ENCODE data around the gene SUMF2.

DNA sequence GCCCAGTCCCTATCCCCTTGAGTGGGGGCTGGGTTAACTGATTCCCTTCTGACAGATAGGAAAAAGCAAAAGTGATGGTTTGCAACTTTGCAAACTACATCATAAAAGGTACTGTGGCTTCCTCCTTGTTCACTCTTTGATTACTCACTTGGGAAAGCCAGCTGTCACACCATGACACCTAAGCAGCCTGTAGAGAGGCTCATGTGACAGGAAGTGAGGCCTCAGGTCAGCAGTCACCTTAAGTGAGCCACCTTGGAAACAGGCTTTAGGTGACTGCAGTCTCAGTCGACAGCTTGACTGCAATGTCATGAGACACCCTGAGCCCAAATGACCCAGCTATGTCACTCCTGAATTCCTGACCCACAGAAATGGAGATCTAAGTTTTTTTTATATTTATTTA, 46.5 kb downstream of the SUMF2 start:
- TF ChIP-seq, protein P1, sequence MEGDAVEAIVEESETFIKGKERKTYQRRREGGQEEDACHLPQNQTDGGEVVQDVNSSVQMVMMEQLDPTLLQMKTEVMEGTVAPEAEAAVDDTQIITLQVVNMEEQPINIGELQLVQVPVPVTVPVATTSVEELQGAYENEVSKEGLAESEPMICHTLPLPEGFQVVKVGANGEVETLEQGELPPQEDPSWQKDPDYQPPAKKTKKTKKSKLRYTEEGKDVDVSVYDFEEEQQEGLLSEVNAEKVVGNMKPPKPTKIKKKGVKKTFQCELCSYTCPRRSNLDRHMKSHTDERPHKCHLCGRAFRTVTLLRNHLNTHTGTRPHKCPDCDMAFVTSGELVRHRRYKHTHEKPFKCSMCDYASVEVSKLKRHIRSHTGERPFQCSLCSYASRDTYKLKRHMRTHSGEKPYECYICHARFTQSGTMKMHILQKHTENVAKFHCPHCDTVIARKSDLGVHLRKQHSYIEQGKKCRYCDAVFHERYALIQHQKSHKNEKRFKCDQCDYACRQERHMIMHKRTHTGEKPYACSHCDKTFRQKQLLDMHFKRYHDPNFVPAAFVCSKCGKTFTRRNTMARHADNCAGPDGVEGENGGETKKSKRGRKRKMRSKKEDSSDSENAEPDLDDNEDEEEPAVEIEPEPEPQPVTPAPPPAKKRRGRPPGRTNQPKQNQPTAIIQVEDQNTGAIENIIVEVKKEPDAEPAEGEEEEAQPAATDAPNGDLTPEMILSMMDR (IDR thresholded peaks at IDR 0.05 in 2 of 3, conservative IDR thresholded peaks at IDR 0.05 in 1 of 3; ENCODE audit: borderline replicate concordance in 1 of 3, insufficient read depth in 1 of 3, low read depth in 2 of 3, low read length in 2 of 3): no peak
- TF ChIP-seq EZH2 (IDR thresholded peaks at IDR 0.05) (no peak), SP1 (IDR thresholded peaks at IDR 0.05; ENCODE audit: low read depth) (no peak), EGR1 (IDR thresholded peaks at IDR 0.05; ENCODE audit: low read depth) (no peak), RAD21 (IDR thresholded peaks at IDR 0.05; ENCODE audit: low read depth) (no peak), SRF (IDR thresholded peaks at IDR 0.05; ENCODE audit: low read depth) (no peak), JUND (IDR thresholded peaks at IDR 0.05) (no peak), EZH2phosphoT487 (IDR thresholded peaks at IDR 0.05; ENCODE audit: borderline replicate concordance) (no peak), SIN3A (IDR thresholded peaks at IDR 0.05; ENCODE audit: low read depth) (no peak), POLR2A (IDR thresholded peaks at IDR 0.05; ENCODE audit: borderline replicate concordance, extremely low read depth, insufficient read depth, insufficient read length) (no peak), POLR2AphosphoS5 (IDR thresholded peaks at IDR 0.05; ENCODE audit: low read depth, low read length) (no peak)
- TF ChIP-seq, protein P2, sequence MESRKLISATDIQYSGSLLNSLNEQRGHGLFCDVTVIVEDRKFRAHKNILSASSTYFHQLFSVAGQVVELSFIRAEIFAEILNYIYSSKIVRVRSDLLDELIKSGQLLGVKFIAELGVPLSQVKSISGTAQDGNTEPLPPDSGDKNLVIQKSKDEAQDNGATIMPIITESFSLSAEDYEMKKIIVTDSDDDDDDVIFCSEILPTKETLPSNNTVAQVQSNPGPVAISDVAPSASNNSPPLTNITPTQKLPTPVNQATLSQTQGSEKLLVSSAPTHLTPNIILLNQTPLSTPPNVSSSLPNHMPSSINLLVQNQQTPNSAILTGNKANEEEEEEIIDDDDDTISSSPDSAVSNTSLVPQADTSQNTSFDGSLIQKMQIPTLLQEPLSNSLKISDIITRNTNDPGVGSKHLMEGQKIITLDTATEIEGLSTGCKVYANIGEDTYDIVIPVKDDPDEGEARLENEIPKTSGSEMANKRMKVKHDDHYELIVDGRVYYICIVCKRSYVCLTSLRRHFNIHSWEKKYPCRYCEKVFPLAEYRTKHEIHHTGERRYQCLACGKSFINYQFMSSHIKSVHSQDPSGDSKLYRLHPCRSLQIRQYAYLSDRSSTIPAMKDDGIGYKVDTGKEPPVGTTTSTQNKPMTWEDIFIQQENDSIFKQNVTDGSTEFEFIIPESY (IDR thresholded peaks at IDR 0.05; ENCODE audit: extremely low read depth, insufficient replicate concordance, low read length): no peak
- TF ChIP-seq, protein P3, sequence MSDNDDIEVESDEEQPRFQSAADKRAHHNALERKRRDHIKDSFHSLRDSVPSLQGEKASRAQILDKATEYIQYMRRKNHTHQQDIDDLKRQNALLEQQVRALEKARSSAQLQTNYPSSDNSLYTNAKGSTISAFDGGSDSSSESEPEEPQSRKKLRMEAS (IDR thresholded peaks at IDR 0.05): no peak
